Measurements from ENCODE around the gene ATF7IP2. TPM values are rescaled to one million over a fixed set of nuclear protein-coding genes. Genes with fewer than 3 reads are reported as not detected.

ATF7IP2 gene
- total and polyA plus RNA-seq, 12 donors = 16.2 to 97.6 (median 71.9) TPM

GRCh38 chr16:10480151-10480550 lies 94.3 kb downstream of the ATF7IP2 start:
- TF ChIP-seq POLR2A (IDR thresholded peaks at IDR 0.05) (no peak), CTCF (IDR thresholded peaks at IDR 0.05) (no peak)
- Histone ChIP-seq H3K36me3 (replicated peaks in 1 of 2) (no peaks in the 10 kb centered on the region), H3K9me3 (replicated peaks in 1 of 3) (no peaks in the 10 kb centered on the region), H3K4me3 (no peak overlapping the region), H3K4me1 (replicated peaks in 1 of 2) (no peaks in the 10 kb centered on the region), H3K27ac (no peak overlapping the region), H3K27me3 (no peaks in the 10 kb centered on the region)
- no peak for DNase-seq
- intact Hi-C loops (cut with DNase I) = no loop called here
- 81 to 97% (median 88%) methylated on average over 1 to 2 of the region's 2 CpGs for WGBS, 4 donors

- no peak overlapping the region for H3K4me3 ChIP-seq
- no peaks in the 10 kb centered on the region for H3K27me3 ChIP-seq
- intact Hi-C loops (cut with DNase I) = no loop called here
- WGBS, 4 donors = 88 to 94% (median 91%) methylated on average over 4 of the region's 4 CpGs
- H3K4me1 ChIP-seq (replicated peaks in 1 of 2) = no peaks in the 10 kb centered on the region
- no peak for DNase-seq
- H3K9me3 ChIP-seq (replicated peaks in 1 of 3) = no peaks in the 10 kb centered on the region
- H3K27ac ChIP-seq = no peak overlapping the region
- no peaks in the 10 kb centered on the region for H3K36me3 ChIP-seq (replicated peaks in 1 of 2)
- TF ChIP-seq POLR2A (IDR thresholded peaks at IDR 0.05) (no peak), CTCF (IDR thresholded peaks at IDR 0.05) (no peak)
Measured at GRCh38 chr16:10485159-10485558, 99.3 kb downstream of the ATF7IP2 start.

- TF ChIP-seq POLR2A (IDR thresholded peaks at IDR 0.05) (no peak), CTCF (IDR thresholded peaks at IDR 0.05) (no peak)
- WGBS, 4 donors = 90 to 95% (median 94%) methylated on average over 12 of the region's 12 CpGs
- Histone ChIP-seq H3K9me3 (replicated peaks in 1 of 3) (no peaks in the 10 kb centered on the region), H3K27ac (no peak overlapping the region), H3K36me3 (replicated peaks in 1 of 2) (no peaks in the 10 kb centered on the region), H3K4me3 (no peak overlapping the region), H3K27me3 (no peaks in the 10 kb centered on the region), H3K4me1 (replicated peaks in 1 of 2) (no peaks in the 10 kb centered on the region)
- DNase-seq = no peak
- intact Hi-C loops (cut with DNase I) = no loop called here
Measured at GRCh38 chr16:10485698-10486382, 100.0 kb downstream of the ATF7IP2 start.

GRCh38 chr16:10490141-10490540 lies 104.3 kb downstream of the ATF7IP2 start:
- no peaks in the 10 kb centered on the region for H3K4me1 ChIP-seq (replicated peaks in 1 of 2)
- no peak overlapping the region for H3K27ac ChIP-seq
- no peak for DNase-seq
- intact Hi-C loops (cut with DNase I) = loop anchor here in 1 of 2 donors (10.0 kb wide), 1 partner anchor 95 kb away; no protein-coding TSS in a partner anchor
- no peaks in the 10 kb centered on the region for H3K36me3 ChIP-seq (replicated peaks in 1 of 2)
- H3K9me3 ChIP-seq (replicated peaks in 1 of 3) = no peaks in the 10 kb centered on the region
- whole genome bisulfite sequencing, 4 donors = 24 to 44% (median 38%) methylated on average over 1 of the region's 1 CpG
- no peaks in the 10 kb centered on the region for H3K27me3 ChIP-seq
- no peak overlapping the region for H3K4me3 ChIP-seq
- no peak for TF ChIP-seq POLR2A (IDR thresholded peaks at IDR 0.05)
- TF ChIP-seq CTCF (IDR thresholded peaks at IDR 0.05) = no peak

Measured in adrenal gland (tissue), 12 donors.